HEK293T (cell line): Measurements from ENCODE around the gene BACH2.

ENCODE experiments used
- CTCF ChIA-PET: fragments of 350-600 bp; formaldehyde crosslinking; extraction: SDS; loops from one replicate; lab custom pipeline; 2021; ENCODE audit warnings: antibody characterized with exemption, inconsistent platforms; lab: Yijun Ruan, JAX
- POLR2A ChIA-PET: fragments of 350-600 bp; formaldehyde crosslinking; extraction: SDS; loops from one replicate; lab custom pipeline; 2020; ENCODE audit warnings: antibody characterized with exemption, inconsistent platforms; lab: Yijun Ruan, JAX
- DNase-seq: peaks from one replicate; pipeline ENCODE4 v3.0.0; 2012; ENCODE audit warnings: mixed read lengths; ENCODE audit errors: extremely low spot score
- ARNT ChIP-seq: fragments of 450-650 bp; IDR thresholded peaks from 2 replicates; pipeline ENCODE4 v1.6.1; 2017; ENCODE audit warnings: mild to moderate bottlenecking
- BHLHE40 ChIP-seq: fragments of 450-650 bp; IDR thresholded peaks from 2 replicates; pipeline ENCODE4 v1.6.1; 2016; ENCODE audit warnings: mild to moderate bottlenecking, moderate library complexity, borderline replicate concordance
- CTBP1 ChIP-seq: fragments of 450-650 bp; IDR thresholded peaks from 2 replicates; pipeline ENCODE4 v1.6.1; 2016; ENCODE audit warnings: borderline replicate concordance
- ELF4 ChIP-seq: fragments of 450-650 bp; IDR thresholded peaks from 2 replicates; pipeline ENCODE4 v1.6.1; 2017; ENCODE audit warnings: antibody characterized with exemption
- FOXA1 ChIP-seq: fragments of 450-650 bp; IDR thresholded peaks from 2 replicates; pipeline ENCODE4 v1.6.1; 2016; ENCODE audit warnings: mild to moderate bottlenecking
- FOXK2 ChIP-seq: fragments of 450-650 bp; IDR thresholded peaks from 2 replicates; pipeline ENCODE4 v1.6.1; 2016; ENCODE audit warnings: mild to moderate bottlenecking
- FOXM1 ChIP-seq: fragments of 450-650 bp; IDR thresholded peaks from 2 replicates; pipeline ENCODE4 v1.6.1; 2017; ENCODE audit warnings: mild to moderate bottlenecking, borderline replicate concordance
- HDGF ChIP-seq: fragments of 450-650 bp; IDR thresholded peaks from 2 replicates; pipeline ENCODE4 v1.6.1; 2017; ENCODE audit warnings: antibody characterized with exemption, borderline replicate concordance
- L3MBTL2 ChIP-seq: fragments of 450-650 bp; conservative IDR thresholded peaks from 2 replicates; pipeline ENCODE4 v1.6.1; 2016; ENCODE audit warnings: mild to moderate bottlenecking
- LEF1 ChIP-seq: fragments of 450-650 bp; IDR thresholded peaks from 2 replicates; pipeline ENCODE4 v1.6.1; 2017; ENCODE audit warnings: mild to moderate bottlenecking, borderline replicate concordance
- NFRKB ChIP-seq: fragments of 450-650 bp; IDR thresholded peaks from 2 replicates; pipeline ENCODE4 v1.6.1; 2016; ENCODE audit warnings: mild to moderate bottlenecking, moderate library complexity
- SP1 ChIP-seq: fragments of 450-650 bp; IDR thresholded peaks from 2 replicates; pipeline ENCODE4 v1.6.1; 2017
- SUZ12 ChIP-seq: fragments of 450-650 bp; IDR thresholded peaks from 2 replicates; pipeline ENCODE4 v1.6.1; 2016; ENCODE audit warnings: mild to moderate bottlenecking
- TARDBP ChIP-seq: fragments of 450-650 bp; IDR thresholded peaks from 2 replicates; pipeline ENCODE4 v1.6.1; 2016
- ZNF384 ChIP-seq: fragments of 450-650 bp; IDR thresholded peaks from 2 replicates; pipeline ENCODE4 v1.6.1; 2016
- TF ChIP-seq, protein P1 (sequence below): fragments of 450-650 bp; IDR thresholded peaks from 2 replicates; pipeline ENCODE4 v1.6.1; 2016

The BACH2 gene

DNA sequence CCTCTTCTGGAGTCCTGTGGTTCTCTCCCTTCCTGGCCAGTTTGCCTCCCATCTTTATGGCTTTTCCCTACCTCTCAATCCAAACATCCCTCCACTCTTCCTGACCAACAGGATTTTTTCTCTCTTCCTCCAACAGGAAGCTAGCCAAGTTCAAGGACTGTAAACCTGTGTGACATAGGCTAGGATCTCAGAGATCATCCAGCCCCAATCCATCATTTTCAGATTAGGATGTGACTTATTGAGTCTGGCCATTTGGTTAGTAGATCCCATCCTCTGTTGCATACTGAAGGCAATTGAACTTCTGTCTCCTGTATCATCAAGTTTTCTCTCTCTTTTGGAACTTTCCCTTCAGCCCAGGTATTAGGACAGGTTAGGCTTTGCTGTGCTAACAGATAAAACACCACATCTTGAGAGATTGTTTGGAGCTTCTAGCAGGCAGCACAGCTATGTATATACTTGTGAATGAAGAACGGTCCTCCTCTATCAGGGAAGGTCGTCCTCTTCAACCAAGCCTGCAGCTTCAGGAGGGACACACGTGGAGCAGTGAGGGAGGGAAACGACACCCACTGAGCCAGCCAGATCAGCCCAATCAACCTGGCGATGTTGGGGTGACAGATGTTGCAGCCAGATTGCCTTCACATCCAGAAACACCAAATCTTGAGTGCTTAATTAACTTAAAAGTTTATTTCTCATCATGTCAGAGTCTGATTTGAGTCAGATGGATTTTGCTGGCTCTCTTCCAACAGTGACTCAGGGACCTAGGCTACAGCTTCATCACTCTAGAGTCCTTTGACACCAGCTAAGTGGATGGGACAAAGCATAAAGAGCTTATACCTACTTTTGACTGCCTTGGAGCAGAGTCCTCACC lies 295.5 kb downstream of the BACH2 start:
- ChIA-PET POLR2A (interaction anchor here (1.2 kb wide), 1 partner anchor 11 kb away, joined by 4 read pairs; no protein-coding TSS in a partner anchor), CTCF (no interaction called here)
- no peak for DNase-seq
- TF ChIP-seq LEF1 = no peak
- no peak for TF ChIP-seq ZNF384
- no peak for TF ChIP-seq TARDBP
- TF ChIP-seq, protein P1, sequence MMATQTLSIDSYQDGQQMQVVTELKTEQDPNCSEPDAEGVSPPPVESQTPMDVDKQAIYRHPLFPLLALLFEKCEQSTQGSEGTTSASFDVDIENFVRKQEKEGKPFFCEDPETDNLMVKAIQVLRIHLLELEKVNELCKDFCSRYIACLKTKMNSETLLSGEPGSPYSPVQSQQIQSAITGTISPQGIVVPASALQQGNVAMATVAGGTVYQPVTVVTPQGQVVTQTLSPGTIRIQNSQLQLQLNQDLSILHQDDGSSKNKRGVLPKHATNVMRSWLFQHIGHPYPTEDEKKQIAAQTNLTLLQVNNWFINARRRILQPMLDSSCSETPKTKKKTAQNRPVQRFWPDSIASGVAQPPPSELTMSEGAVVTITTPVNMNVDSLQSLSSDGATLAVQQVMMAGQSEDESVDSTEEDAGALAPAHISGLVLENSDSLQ = no peak
- no peak for TF ChIP-seq L3MBTL2
- no peak for TF ChIP-seq FOXK2
- no peak for TF ChIP-seq NFRKB
- TF ChIP-seq FOXA1 = no peak
- no peak for TF ChIP-seq CTBP1
- TF ChIP-seq HDGF = no peak
- no peak for TF ChIP-seq ARNT
- TF ChIP-seq SUZ12 = no peak
- TF ChIP-seq BHLHE40 = no peak
- TF ChIP-seq ELF4 = no peak
- TF ChIP-seq FOXM1 = no peak

DNA sequence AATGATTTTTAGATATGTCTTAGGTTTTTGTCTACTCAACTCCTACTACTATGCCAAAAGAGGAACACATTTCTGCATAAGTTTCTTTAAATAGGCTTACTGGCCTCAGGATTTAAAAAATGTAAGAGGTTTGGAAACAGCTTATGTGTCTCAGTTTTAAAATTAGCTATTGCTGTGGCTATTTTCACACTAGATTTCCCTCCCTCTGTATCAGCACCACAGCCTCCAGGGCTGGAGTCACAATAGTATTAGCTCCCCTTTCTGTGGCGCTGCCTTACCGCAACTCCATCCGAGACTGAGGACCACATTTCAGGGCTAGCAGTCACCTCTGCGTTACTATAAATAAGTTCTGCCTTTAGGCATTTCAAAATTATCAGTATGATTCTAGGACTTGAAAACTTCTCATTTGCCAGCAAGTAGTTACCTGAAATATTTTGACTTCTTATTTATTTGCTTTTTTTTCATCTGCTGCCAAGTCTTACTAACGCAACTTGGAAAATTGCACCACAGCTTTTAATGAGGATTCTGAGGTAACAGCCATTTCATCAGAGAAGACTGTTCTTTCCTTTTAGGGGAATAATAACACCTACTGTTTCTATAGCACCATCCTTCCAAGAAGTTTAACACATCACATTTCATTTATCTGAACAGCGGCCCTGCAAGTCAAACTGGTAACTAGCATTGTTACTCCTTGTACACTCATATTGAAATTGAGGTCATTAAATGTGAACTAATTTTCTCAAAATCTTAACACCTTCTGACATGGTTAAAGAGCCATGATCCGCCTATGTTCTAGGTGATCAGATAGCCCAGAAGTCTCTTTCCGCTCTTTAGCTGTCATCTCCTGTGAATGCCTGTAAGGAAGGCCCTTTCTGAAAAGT lies 296.5 kb downstream of the BACH2 start:
- no peak for TF ChIP-seq L3MBTL2
- no peak for TF ChIP-seq BHLHE40
- TF ChIP-seq ARNT = no peak
- no peak for TF ChIP-seq CTBP1
- TF ChIP-seq LEF1 = no peak
- TF ChIP-seq FOXA1 = no peak
- no peak for TF ChIP-seq SUZ12
- TF ChIP-seq FOXK2 = no peak
- TF ChIP-seq, protein P1 = no peak
- TF ChIP-seq HDGF = no peak
- DNase-seq = no peak
- CTCF ChIA-PET = no interaction called here
- POLR2A ChIA-PET = interaction anchor here (1.2 kb wide), 1 partner anchor 10 kb away, joined by 4 read pairs; no protein-coding TSS in a partner anchor

DNA sequence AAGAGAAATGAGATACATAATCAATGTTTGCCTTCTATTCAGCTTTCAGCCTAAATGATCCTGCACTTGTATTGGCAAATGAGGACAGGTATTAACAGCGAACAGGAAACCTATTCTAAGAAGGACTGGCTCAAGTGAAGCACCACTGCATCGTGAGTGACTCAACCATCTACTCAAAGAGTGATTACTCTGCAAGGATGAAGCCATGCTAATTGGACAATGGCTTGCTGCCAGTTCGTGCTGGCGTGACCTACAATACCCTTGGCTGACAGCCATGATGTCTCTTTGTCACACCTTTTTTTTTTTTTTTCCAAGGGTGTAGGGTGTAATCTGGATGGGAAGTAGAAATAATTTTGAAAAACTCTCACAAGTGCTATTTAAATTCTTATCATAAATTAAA lies 297.5 kb downstream of the BACH2 start:
- ChIA-PET POLR2A (no interaction called here), CTCF (interaction anchor here (0.6 to 1.1 kb wide), 2 partner anchors 12 to 26 kb away, joined by 3 to 4 read pairs; no protein-coding TSS in a partner anchor)
- TF ChIP-seq FOXM1 (no peak), ELF4 (no peak), BHLHE40 (no peak), TARDBP (no peak), FOXA1 (no peak), L3MBTL2 (no peak), SP1 (no peak), LEF1 (no peak), NFRKB (no peak), SUZ12 (no peak), HDGF (no peak), CTBP1 (no peak), ARNT (no peak), ZNF384 (no peak), FOXK2 (no peak)
- TF ChIP-seq, protein P1 = no peak
- peak; percentile 23 for DNase-seq

DNA sequence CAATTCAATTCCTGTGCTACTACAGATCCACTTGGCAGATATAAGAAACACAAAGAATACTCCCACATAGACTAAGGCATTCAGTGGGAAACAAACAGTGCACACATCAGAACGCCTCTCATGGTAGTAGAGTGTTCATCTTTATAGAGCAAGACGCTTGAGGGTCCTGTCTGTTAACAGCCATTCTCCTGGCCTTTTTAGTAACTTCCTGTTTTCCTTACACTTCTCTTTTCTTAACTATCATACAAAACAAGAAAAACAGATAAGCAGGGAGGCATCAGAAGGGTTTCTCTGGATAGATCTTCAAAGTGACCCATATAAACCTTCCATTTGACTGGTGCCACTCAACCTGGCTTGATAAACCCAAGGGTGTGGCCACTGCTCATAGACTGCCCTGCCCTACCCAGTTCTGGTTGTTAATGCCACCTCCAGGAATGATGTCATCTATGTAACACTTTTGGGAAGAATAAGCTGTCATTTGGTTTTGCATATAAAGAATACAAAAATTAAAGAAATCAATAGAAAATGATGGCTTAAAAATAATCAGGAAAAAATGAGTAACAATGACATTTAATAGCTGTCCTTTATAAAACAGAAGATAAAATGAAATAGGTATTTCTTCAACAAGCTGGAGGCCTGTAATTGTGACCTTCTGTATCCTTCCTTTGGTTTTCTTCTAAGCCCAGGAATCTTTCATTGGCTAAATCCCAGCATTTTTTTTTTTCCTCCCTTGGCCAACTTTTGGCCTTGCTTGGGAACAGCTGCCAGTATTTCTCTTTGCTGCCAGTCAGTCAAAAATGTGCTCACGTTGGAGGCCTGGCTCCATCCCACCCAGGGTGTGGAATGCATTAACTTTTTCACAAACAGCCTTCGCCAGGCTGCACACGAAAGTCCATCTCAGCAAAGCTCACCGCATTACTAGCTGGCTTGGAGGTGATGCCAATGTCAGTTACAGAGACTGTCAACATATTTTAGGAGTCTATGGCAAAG lies 298.9 kb downstream of the BACH2 start:
- ChIA-PET CTCF (no interaction called here), POLR2A (no interaction called here)
- no peak for TF ChIP-seq L3MBTL2
- TF ChIP-seq, protein P1 = no peak
- TF ChIP-seq CTBP1 = no peak
- TF ChIP-seq NFRKB = no peak
- no peak for TF ChIP-seq FOXA1
- TF ChIP-seq FOXK2 = no peak
- no peak for TF ChIP-seq LEF1
- TF ChIP-seq HDGF = no peak
- TF ChIP-seq TARDBP = no peak
- no peak for TF ChIP-seq ELF4
- TF ChIP-seq BHLHE40 = no peak
- no peak for TF ChIP-seq SP1
- no peak for TF ChIP-seq ZNF384
- TF ChIP-seq FOXM1 = no peak
- TF ChIP-seq SUZ12 = no peak
- no peak for TF ChIP-seq ARNT
- no peak for DNase-seq
